ENCODE measurements around the gene STPG4.

STPG4 gene

DNA sequence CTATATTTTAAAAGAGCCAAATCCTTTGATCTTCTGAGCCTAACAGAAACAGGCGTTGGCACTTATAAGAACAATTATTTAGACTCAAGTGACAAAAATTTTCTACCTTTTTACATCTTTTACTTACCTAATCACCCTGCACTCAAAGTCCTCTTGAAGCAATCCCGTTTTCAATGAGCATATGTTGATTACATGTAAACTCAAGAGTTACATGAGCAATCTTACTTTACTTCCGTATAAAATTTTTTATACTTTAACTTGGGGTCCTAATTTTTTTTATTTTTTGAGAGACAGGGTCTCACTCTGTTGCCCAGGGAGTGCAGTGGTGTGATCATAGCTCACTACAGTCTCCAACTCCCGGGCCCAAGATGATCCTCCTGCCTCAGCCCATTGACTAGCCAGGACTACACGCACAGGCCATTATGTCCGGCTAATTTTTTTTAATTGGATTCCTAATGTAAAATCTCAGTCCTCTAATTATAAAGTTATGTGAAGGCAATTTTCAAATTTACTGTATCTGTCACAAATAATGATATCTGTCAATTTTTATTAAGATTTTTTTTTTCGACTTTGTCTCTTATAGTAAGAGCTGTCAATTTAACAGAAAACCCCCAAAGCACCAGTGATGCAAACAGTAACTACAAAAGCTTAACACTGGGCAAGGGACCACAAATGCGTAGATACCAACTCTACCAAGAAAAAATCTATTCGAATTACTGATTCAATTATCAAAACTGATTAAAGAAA, 19.1 kb upstream of the STPG4 start:
- in situ Hi-C loops (cut with HindIII; ENCODE audit: low sequenced_read_pairs): loop anchor here (5.0 to 25.0 kb wide), 2 partner anchors 108 to 162 kb away; no protein-coding TSS in a partner anchor

DNA sequence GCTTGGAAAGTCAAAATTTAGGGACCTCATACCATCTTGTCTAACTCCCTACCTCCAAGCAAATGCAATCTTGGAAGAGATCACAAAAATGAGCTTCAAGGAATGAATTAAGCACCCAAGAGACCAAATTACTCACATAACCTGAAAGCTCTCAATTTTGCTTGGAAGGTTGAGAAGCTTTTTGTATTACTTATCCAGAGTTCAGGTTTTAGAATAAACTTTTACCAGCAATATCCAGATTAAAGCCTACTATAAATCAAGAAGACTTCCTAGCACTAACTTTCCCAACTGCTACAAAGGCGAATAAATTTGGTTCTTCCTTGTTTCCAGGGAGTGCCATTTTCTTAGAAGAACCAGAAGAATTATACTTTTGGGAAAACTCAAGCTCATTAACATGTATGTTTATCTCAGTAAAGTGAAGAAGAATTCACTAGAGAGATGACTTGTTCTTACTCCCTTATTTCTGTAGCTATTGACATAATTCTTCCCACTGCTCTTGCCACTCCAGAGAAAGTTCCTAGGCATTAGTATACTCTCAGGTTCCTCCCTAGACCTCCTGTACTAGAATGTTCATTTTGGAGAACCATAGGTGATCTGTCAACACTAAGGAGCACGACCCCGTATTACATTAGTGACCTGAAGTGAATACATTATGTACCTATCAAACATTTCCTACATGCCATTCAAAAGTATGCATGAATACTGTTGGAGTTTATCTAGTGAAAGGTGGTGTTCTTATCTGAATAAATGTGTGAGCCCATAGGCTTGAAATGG, 18.0 kb upstream of the STPG4 start:
- in situ Hi-C loops (cut with HindIII; ENCODE audit: low sequenced_read_pairs): loop anchor here (5.0 to 25.0 kb wide), 2 partner anchors 109 to 161 kb away; no protein-coding TSS in a partner anchor

DNA sequence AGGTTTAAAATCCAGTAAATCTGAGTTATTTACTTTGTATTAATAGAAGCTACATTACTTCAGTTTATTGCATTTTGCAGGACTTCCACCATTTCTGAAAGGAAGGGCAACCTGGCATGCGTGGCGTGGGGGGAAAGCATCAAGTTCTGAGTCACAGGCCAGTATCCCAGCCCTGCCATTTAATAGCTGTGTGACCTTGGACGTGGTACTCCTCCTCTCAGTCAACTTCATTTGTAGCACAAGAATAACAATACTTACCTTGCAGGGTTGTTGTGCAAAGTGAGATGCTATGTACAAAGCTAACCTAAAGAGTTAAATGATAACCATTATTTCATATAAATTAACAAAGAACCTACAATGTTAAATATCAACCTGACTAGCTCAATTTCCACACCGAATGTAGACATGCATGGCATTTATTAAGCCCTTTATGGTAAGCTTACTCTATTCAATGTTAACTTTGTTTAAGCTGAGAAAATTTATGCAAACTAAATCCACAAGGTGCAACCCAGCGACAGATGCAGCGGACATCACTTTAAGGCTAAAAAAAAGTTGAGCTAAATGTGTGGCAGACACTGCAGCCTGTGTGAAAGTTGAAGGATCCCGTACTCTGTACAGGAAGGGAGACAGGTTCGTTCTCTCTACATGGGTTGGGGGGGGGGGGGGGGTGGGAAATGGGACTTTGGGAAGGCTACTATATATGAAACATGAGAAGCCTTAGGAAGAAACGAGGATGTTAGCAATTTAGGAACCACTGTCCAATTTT, 17.2 kb upstream of the STPG4 start:
- in situ Hi-C loops (cut with HindIII; ENCODE audit: low sequenced_read_pairs): loop anchor here (5.0 to 25.0 kb wide), 2 partner anchors 110 to 160 kb away; no protein-coding TSS in a partner anchor

DNA sequence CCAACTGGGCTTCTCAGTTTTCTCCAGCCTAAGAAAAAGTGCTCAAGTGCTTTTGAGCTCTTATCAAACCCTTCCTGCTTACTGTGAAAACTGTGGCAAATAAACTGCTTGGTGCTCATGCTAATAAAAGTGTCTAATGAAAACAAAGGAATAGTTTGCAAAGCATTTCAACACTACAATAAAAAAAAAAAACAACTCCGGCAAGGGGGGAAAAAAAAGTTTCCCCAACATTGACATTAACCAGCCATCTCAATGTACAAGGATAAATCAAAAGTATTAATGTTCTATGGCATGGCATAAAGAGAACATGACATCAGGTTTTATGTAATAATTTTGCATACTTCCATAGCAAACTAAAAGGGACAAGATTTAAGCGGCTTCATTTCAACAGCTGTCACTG, 14.7 kb upstream of the STPG4 start:
- in situ Hi-C loops (cut with HindIII; ENCODE audit: low sequenced_read_pairs): loop anchor here (5.0 to 25.0 kb wide), 2 partner anchors 113 to 157 kb away; no protein-coding TSS in a partner anchor

DNA sequence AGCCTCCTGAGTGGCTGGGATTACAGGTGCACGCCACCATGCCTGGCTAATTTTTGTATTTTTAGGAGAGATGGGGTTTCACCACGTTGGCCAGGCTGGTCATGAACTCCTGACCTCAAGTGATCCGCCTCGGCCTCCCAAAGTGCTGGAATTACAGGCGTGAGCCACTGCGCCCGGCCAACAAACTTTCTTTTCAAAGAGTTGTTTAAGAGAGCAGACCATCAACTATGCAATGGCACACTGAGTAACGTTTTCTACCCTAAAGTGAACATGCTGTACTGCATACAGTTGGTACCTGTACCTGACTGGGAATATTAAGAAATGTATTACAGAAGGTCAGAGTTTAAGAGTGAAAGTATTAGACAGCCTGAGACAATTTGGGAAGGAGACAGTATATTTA, 13.8 kb upstream of the STPG4 start:
- in situ Hi-C loops (cut with HindIII; ENCODE audit: low sequenced_read_pairs): loop anchor here (25.0 kb wide), 1 partner anchor 157 kb away; no protein-coding TSS in a partner anchor

DNA sequence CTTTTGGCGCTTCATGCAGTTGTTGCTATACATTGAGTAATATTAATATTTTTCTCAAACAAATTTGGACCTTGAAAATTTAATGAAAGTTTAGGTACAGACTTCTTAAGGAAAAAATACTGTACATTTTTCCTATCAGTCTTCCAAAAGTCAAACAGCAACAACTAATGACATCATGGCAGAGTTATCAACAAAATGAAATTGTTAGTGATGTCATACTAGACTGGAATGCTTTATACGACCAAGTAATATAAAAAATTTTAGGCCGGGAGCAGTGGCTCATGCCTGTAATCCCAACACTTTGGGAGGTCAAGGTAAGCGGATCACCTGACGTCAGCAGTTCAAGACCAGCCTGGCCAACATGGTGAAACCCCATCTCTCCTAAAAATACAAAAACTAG, 12.0 kb upstream of the STPG4 start:
- in situ Hi-C loops (cut with HindIII; ENCODE audit: low sequenced_read_pairs): loop anchor here (25.0 kb wide), 1 partner anchor 155 kb away; no protein-coding TSS in a partner anchor

DNA sequence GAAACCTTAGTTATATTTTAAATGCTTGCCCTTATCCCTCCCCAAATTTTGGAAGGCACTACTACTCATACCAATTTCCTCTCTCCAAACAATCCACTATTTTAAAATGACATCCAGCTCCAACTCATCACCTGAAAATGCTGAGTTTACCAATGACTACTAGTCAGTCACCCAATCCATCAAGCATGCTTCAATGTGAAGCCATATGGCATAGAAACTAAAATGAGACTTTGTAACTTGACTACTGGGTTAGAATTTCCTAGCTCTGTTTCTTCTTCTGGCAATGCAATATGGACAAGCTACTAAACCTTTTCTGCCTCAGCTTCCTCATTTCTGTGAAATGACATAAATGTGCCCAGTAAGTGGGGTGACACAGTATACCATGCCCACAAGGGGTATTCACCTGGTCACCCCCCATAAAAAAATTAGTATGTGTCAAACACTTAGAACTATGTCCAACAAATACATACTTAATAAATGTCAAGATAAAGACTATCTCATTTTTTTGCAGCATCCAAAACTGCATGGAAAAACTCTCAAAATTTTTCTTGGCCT, 10.0 kb upstream of the STPG4 start:
- in situ Hi-C loops (cut with HindIII; ENCODE audit: low sequenced_read_pairs): loop anchor here (25.0 kb wide), 1 partner anchor 153 kb away; no protein-coding TSS in a partner anchor

DNA sequence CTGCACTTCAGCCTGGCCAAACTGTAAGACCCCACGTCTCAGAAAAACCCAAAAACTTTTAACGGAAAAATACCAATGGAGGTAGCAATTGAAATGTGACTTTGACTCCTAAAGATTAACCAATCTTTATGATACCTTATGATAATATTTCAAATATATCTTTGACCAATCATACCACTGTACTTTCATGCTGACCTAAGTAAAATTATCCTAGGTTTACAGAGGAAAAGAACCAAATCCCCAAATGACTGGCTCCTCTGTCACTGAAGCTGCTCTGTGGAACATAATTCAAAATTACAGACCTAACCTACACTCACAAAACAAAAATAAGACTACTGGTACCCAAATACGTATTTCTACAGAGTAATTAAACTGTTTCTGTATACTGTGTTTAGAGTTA, 7.7 kb upstream of the STPG4 start:
- in situ Hi-C loops (cut with HindIII; ENCODE audit: low sequenced_read_pairs): loop anchor here (25.0 kb wide), 1 partner anchor 150 kb away; no protein-coding TSS in a partner anchor

DNA sequence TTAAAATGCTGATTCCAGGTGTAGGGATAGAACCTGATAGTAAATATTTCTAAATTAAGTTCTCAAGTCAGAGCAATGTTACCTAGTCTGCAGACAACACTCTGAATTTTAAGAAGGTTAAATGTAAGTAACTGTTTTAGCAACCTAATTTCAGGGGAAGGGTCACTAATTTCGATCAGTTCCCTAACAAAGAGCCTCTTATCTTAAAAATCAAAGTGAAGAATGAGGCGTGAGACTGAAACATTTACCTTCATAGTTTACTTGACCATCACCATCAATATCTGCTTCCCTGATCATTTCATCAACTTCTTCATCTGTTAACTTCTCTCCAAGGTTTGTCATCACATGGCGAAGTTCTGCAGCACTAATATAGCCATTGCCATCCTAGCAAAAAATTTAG, 6.4 kb upstream of the STPG4 start:
- in situ Hi-C loops (cut with HindIII; ENCODE audit: low sequenced_read_pairs): loop anchor here (25.0 kb wide), 1 partner anchor 149 kb away; no protein-coding TSS in a partner anchor

DNA sequence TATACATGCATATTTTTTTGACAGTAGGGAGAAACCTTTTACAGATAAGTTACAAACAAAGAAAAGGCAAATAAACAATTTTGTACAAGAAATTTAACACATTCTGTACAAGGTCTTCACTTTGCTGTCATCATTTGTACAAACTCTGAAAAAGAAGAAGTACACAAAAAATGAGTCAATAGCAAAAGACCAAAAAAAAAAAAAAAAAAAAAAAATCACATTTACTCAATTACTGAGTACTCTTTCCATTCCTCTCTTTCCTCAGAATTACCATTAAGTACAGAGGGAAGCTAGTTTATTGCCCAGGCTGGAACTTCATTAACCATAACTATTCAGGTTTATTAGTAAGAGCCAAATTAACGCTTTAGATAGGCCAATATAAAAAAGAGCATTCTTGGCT, 5.6 kb upstream of the STPG4 start:
- in situ Hi-C loops (cut with HindIII; ENCODE audit: low sequenced_read_pairs): loop anchor here (25.0 kb wide), 1 partner anchor 148 kb away; no protein-coding TSS in a partner anchor

DNA sequence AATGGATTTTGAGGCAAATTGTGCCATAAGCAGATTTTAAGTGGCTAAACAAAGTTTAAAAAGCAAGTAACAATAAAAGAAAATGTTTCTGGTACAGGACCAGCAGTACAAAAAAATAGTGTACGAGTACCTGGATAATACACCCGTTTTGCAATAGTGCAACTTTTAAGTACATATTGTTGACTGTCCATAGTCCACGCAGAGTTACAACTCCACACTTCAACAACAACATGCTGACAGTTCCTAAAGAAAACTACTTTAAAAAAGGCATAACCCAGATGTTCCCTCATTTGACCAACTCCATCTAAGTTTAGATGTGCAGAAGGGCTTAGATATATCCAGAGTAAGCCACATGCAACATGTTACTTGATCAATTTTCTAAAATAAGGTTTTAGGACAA, 5.1 kb upstream of the STPG4 start:
- in situ Hi-C loops (cut with HindIII; ENCODE audit: low sequenced_read_pairs): loop anchor here (25.0 kb wide), 1 partner anchor 148 kb away; no protein-coding TSS in a partner anchor

DNA sequence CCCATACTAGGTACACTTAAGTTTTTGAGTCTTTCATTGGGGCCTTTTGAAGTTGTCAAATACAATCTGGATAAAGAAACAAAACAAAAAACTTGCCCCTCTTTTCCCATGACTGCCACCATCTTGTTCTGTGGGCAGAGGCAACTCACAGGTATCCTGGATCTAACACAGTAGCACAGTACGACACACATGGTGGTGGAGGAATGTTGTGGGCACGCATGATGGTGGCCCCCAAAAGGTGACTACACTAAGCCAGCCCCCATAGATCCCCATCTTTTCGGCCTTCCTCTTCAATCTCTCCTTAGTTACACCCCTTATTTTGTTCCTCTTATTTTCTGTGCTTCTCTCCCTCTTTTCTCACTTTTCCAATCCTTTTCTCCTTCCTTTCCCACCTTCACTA, 4.5 kb upstream of the STPG4 start:
- in situ Hi-C loops (cut with HindIII; ENCODE audit: low sequenced_read_pairs): loop anchor here (25.0 kb wide), 1 partner anchor 147 kb away; no protein-coding TSS in a partner anchor

DNA sequence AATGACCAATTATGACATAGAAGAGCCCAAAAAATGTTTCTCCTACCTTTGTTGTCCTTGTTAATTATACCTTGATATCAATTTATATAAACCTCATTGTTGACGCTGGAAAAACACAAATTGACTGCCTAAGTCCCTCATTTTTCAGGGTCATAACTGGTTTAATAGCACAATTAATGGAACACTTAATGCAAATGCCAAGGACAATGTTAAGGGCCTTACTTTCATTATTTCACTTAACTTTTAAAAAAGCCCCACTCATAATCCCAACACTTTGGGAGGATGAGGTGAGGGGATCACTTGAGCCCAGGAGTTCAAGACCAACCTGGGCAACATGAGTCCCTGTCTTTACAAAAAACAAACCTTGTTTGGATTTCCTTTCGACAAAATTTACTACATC, 3.5 kb upstream of the STPG4 start:
- in situ Hi-C loops (cut with HindIII; ENCODE audit: low sequenced_read_pairs): loop anchor here (25.0 kb wide), 1 partner anchor 146 kb away; no protein-coding TSS in a partner anchor

DNA sequence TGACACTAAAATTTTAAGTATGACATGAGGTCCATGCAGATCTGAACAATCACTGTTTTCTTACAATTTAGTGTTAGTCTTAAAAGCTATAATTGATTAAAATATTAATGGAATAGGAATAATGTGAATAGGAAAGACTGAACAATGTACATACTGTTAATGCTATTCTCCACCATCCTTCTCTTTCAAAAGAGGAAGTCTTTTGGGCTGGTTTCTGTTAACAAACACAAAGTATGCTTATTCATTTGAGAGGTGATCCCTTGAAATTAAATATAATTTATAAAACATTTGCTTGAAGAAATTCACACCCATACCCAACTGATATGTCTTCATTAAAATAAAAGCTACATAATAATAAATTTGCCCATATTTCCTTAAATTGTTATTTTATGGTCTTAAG, 2.3 kb downstream of the STPG4 start:
- in situ Hi-C loops (cut with HindIII; ENCODE audit: low sequenced_read_pairs): loop anchor here (25.0 kb wide), 1 partner anchor 141 kb away; no protein-coding TSS in a partner anchor

DNA sequence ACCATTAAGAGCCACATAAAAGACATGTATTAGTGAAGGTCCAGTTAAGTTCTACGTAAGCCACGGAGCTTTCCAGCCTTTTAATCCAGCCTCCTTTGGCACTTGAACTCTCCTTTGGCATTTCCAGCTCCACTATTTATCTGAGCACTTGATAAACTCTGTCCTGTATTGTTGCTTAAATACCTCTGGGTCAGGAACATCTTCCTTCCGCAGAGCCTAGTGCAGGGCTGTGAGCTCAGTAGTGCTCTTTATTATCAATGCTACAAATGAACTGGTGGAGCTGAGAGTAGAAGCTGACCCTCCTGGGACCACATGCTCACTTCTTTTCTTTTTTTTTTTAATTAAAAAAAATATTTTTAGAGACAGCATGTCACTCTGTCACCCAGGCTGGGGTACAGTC, 4.9 kb downstream of the STPG4 start:
- in situ Hi-C loops (cut with HindIII; ENCODE audit: low sequenced_read_pairs): loop anchor here (25.0 kb wide), 1 partner anchor 138 kb away; no protein-coding TSS in a partner anchor

DNA sequence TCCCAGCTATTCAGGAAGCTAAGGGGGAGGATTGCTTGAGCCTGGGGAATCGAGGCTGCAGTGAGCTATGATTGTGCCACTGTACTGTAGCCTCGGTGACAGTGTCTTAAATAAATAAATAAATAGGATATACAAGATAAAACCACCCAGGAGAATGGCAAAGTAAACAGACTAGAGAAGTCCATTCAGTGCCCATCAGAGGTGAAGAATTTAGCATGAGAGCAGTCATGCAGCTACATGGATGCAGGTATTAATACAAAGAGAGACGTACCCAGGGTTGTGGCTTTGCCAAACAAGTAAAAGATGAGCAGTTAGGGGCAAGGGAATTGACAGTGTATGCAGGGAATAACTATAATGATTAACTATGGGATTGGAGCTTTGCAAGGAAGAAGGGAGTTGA, 8.1 kb downstream of the STPG4 start:
- in situ Hi-C loops (cut with HindIII; ENCODE audit: low sequenced_read_pairs): no loop called here

DNA sequence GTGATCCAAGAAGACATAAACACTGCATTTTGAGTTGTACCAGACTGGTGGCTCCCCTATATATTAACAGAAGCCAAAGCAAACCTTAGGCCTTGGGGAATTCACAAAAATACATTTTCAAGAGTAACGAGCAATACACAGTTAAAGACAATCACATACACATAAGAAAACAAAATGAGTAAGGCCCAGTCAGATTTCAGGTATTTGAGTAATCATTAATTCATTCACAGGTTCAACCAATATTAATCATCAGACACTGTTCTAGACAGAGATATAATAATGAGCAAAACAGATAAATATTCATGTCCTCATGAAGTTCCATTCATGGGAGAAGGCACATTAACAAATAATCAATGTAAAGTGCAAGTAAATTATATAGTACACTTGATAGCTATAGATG, 9.6 kb downstream of the STPG4 start:
- in situ Hi-C loops (cut with HindIII; ENCODE audit: low sequenced_read_pairs): no loop called here

DNA sequence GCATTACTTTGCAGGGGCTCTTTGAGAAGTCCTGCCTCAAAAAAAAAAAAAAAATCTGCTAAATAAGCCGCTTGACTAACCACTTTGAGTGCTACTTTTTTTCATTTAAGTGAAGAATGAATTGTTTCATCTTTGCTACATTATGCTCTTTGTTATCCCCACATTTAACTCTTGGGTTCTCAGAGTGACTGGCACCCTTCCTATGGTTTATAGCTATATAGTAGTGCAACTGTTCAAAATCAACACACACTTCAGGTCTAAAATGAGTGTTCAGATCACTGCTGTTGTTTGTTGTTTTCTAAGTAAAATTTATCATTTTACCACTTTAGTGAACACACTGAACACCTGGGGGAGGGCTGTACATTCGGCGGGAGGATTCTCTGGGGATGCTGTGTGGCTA, 13.6 kb downstream of the STPG4 start:
- in situ Hi-C loops (cut with HindIII; ENCODE audit: low sequenced_read_pairs): no loop called here

DNA sequence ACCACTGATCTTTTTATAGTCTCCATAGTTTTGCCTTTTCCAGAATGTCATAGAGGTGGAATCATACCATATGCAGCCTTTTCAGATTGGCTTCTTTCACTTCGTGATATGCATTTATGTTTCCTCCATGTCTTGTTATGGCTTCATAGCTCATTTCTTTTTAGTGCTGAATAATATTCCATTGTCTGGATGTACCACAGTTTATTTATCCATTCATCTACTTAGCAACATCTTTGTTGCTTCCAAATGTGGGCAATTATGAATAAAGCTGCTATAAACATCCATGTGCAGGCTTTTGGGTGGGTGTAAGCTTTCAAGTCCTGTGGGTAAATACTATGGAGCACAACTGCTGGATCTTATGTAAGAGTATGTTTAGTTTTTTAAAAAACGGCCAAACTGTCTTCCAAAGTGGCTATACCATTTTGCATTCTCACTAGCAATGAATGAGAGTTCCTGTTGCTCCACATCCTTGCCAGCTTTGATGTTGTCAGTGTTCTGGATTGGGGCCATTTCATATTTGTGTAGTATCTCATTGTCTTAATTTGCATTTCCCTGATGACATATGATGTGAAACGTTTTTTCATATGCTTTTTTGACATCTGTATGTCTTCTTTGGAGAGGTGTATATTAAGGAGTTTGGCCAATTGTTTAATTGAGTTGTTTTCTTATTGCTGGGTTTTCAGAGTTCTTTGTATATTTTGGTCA, 20.6 kb downstream of the STPG4 start:
- in situ Hi-C loops (cut with HindIII; ENCODE audit: low sequenced_read_pairs): no loop called here

DNA sequence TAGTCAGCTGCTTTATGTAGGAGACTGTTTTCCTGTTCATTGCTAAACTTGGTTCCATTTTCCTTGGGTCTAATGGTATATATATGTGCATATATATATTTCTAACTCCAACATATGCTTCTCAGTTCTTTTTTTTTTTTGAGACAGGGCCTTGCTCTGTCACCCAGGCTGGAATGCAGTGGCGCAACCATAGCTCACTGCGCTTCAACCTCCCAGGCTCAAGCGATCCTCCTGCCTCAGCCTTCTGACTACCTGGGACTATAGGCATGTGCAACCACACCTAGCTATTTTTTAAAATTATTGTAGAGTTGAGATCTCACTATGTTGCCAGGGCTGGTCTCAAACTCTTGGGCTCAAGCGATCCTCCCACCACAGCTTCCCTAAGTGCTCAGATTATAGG, 22.1 kb downstream of the STPG4 start:
- in situ Hi-C loops (cut with HindIII; ENCODE audit: low sequenced_read_pairs): no loop called here
